GM18508 (cell line): ENCODE measurements around the gene ENTPD1.
"Not testable (repeated sequence)": the region's sequence is repeated elsewhere in the genome, so short reads cannot be mapped to it uniquely, and the experiment has no call there.

ENCODE experiments used
- ATAC-seq: cut with Tn5 transposase; IDR thresholded peaks from one replicate; pipeline ENCODE4 v1.9.1; 2021; ENCODE audit warnings: moderate number of reproducible peaks; ENCODE audit not compliant: insufficient read depth, unreplicated experiment

The ENTPD1 gene

DNA sequence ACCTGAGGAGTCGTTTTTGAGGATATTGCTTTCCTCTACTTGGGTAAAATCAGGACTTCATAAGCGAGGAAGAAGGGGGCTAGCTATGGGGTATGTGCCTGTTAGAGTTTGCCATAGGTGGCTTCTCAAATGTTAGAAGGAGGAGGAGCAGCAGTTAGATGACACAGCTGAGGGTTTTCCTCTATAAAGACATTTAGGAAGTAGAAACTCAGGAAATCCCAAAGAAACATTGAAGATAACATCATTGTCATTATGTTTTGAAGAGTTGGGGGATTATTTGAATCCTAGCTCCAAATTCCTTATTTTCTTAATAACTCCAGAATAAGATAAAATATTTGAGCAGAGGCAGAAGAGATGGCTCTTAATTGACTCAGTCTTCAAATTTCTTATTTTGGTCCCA lies 92.9 kb downstream of the ENTPD1 start:
- ATAC-seq: no peak

- ATAC-seq: no peak
Observed at GRCh38 chr10:95850791-95851190, 94.8 kb downstream of the ENTPD1 start.

DNA sequence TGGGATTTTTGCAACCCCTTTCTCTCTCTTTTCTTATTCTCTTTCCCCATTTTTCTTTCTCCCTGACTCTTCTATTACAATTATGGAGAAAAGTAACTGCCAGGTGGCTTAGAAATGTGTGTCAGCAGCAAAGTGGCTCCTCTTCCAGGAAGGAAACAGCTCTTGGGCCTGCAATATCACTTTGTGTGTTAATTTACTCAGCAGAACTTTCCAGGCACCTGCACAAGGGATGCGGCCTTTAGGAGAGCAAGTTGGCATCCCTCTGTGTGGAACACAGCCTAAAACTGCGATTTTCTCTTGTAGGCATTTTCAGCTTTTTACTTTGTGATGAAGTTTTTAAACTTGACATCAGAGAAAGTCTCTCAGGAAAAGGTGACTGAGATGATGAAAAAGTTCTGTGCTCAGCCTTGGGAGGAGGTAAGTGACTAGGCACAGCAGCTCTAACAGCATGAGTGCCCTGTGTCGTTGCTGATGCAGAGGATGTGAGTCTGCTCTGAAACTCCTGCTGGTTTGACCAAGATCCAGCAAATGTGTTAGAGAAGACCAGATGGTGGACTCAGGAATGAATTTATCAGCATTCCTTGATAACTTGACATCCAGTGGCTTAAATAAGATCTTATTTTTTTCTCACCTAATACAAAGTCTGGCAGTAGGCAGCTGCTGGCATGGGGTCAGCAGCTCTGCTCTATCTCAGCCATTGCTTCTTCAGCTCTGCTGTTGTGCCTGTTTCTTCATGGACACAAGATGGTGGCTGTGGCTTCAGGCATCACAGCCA lies 104.4 kb downstream of the ENTPD1 start:
- no peak for ATAC-seq

DNA sequence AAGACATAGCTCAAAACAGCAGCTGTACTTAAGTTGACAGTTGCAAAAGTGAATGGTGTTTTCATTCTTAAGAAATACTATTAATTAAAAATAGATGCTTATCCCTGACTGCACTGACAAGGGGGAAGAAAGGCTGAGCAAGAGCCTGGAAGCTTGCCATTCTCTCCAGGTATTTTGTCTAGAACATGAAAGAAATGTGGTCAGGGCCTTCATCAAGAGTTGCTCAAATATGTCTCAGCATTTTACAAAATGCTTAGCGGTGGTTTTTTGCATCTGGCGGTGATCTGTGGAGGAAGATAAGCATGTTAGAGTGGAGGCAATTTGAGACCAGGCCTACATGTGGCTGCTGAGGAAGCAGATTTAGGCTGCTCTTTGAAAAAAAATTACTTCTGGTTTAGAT lies 105.4 kb downstream of the ENTPD1 start:
- no peak for ATAC-seq

DNA sequence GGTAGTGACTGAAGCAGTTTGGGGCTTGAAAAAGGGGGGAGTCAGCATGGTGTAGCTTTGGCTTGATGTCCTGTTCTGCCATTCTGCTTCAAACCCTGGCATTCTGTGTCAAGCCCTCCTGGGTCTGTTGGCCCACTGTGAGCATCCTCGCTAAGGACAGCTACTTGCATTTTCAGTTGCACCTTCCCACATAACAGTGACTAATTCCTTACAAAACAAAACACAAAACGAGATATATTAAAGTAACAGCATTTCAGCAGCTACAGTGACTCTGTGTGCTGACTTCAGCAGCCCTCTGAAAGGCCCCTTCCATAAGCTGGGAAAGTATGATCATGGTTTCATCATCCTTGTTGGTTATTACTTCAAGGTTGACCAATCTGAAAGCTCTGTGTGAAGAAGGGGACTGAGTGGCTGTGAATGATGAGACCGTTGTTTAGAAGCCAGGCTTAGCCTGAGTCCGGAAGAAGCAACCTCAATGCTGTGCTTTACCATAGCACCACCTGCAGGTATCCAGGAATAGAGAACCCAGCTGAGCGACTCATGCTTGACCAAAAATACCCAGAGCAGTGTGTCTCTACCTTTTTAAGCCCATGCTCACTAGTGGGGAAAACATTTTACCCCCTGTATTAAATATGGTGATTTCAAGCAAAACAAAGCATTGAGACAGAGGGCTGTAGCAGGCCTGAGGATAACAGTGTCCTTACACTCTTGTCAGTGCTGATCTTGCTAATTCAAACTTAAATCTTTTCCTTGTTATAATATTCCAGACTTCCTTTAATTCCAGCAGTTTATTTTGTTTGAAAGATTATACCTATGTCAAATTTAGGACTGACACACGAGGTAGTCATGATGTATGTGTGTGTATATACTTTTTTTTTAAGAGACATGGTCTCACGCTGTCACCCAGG lies 109.2 kb downstream of the ENTPD1 start:
- no peak for ATAC-seq

GRCh38 chr10:95865814-95866466 lies 110.0 kb downstream of the ENTPD1 start:
- no peak for ATAC-seq

GRCh38 chr10:95866467-95866842 lies 110.5 kb downstream of the ENTPD1 start:
- no peak for ATAC-seq

- no peak for ATAC-seq
Observed at GRCh38 chr10:95867866-95868265, 111.9 kb downstream of the ENTPD1 start.

DNA sequence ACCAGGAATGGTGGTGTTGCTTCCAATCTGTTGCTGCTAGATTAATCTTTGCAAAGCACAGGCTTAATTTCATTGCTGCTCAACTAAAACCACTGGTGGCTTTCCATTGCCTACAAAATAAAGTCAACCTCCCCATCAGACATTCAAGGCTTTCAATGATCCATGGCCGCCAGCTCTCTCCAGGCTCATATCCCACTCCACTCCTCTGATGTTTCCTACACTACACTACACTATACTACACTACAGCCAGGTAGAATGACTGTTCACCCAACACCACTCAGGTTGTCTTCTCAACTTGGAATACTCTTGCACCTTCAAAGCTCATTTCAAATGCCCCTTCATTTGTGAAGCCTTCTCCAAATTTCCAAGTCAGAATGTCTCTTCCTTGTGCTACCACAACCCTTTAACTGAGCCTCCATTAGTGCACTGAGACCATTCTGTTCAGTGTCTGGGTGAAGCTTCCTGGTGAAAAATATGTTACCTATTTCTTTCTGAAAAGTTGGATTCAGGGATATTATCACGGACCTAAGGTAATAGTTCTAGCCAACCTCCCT lies 116.3 kb downstream of the ENTPD1 start:
- ATAC-seq: no peak

- ATAC-seq: no peak
Observed at GRCh38 chr10:95873139-95873538, 117.2 kb downstream of the ENTPD1 start.

- ATAC-seq: no peak
Observed at GRCh38 chr10:95873651-95874050, 117.7 kb downstream of the ENTPD1 start.

GRCh38 chr10:95874783-95875182 lies 118.8 kb downstream of the ENTPD1 start:
- ATAC-seq: not testable (repeated sequence)

DNA sequence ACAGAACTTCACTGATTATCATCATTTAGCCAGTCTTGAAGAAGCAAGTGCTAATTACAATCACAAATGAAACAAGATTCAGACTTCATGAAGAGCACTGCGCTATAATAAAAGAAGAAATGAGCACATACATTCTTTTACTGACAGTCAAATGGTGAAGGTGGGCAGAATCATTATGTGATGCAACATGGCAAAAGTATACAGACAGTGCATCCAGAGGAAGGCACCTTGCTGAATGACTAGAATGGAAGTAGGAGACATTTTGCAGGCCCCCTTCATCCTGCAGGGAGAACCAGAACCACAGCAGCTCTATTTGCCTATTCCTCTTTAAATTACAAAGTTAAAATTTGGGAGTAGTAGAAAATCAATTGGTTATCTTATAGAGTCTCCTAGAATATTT lies 120.8 kb downstream of the ENTPD1 start:
- ATAC-seq: no peak

DNA sequence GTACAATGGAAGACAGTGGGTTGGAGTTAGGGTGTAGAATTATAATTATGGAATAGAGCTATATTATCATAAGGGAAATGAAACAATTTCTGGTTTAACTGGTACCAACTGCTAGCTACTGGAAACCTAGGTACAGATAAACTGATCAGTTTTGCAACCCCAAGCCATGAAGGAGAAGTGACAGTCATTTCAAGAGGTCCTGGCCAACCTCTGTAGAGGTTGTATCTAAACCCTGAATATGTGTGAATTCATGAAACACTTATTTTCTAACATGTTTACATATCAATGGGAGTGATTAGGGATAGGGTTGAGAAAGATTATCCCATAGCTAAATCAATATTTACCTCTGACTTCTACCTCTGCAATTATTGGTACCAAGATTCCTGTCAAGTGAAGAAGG lies 121.9 kb downstream of the ENTPD1 start:
- ATAC-seq: no peak

- ATAC-seq: no peak
Observed at GRCh38 chr10:95880704-95881103, 124.7 kb downstream of the ENTPD1 start.

- no peak for ATAC-seq
Observed at GRCh38 chr10:95881316-95881715, 125.4 kb downstream of the ENTPD1 start.

DNA sequence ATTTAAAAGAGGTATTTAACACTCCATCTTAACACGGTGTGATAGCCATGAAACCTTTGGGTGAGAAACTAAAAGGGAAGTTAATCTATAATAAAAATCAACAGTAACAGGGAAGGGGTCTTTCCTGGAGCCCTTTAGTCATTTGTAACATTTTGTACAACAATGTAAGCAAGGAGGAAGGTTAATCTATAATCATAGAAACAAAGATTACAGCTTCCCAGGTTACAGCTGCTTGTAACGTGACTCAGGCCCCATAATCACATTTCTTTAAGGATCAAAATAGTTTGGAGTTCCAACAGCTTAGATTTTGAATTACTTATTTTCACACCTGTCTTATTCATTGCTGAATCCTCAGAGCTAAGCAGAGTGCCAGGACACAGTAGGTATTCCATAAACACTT lies 133.9 kb downstream of the ENTPD1 start:
- no peak for ATAC-seq

DNA sequence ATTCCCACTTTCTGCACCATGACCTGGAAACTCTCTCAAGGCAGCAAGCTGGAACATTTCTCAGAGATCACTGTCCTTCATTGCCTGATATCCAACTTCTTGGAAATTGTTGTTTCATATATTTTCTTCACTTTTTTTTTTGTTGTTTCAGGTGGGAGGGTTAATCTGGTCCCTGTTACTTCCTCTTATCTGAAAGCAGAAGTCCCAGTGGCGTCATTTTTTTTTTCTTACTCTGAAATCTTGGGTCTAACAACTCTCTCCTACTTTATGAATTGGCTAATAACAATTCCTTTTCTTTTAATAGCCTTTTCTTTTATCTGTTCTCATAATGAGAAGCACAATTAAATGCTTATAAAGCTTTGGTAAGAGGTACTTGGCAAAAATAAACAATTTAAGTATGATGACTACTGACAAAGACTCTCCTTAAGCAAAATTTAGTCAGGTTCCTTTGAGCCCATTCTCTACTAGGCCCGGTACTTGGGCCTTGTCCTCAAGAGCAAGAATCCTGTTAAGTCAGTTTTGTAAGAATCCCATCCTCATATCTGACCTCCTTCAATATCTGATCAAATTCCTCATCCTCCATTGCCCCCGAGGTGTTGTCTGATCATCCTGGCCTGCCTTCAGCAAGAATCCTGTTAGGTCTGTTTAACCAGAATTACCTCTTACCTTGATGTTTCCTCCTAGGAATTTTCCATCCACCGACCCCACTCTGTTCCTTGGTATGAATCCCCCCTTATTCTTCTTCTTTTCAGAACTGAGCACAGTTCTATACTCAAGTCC lies 140.3 kb downstream of the ENTPD1 start:
- ATAC-seq: no peak

DNA sequence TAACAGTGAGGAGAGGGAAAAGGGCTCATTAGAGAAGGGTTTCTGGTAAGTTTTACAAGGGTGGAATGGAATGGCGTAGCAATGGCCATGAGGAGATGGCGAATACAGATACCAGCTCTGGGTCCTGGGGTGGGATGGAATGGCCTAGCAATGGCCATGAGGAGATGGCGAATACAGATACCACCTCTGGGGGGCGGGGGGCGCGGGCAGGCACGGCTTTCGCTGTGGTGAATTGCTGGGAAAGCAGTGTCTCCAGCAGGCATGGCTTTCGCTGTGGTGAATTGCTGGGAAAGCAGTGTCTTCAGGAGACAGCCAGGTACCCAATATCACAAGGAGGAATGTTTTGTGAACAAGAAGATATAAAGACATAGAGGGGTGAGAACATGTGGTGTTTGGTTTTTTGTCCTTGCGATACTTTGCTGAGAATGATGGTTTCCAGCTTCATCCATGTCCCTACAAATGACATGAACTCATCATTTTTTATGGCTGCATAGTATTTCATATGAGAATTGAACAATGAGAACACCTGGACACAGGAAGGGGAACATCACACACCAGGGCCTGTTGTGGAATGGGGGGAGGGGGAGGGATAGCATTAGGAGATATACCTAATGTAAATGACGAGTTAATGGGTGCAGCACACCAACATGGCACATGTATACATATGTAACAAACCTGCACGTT lies 150.1 kb downstream of the ENTPD1 start:
- not testable (repeated sequence) for ATAC-seq
